ENCODE results near the gene PIGL. TPM values are rescaled to one million over a fixed set of nuclear protein-coding genes. Genes with fewer than 3 reads are reported as not detected.
"Not testable (repeated sequence)": the region's sequence is repeated elsewhere in the genome, so short reads cannot be mapped to it uniquely, and the experiment has no call there.

PIGL gene
- total RNA-seq, 1 donor from 2014 or later, result 29.7 TPM

GRCh38 chr17:16215273-16215964 is 1.6 kb upstream of the PIGL start, which contains the start of gene NCOR1:
TSS of gene NCOR1 (minus strand) at chr17:16215534. CDS start at chr17:16194569, 20,965 bp downstream.
- peak within 1 kb of the TSS; percentile 93 for H3K27ac Mint-ChIP-seq
- peaks cover 2% of the 10 kb centered on the region for H3K27me3 Mint-ChIP-seq
- TF ChIP-seq CTCF (conservative IDR thresholded peaks at IDR 0.05), result peak; percentile 39
- peaks cover 4% of the 10 kb centered on the region for H3K36me3 Mint-ChIP-seq
- H3K4me3 Mint-ChIP-seq, result peak within 1 kb of the TSS; percentile 97
- no peaks in the 10 kb centered on the region for H3K9me3 Mint-ChIP-seq
- peaks cover 26% of the 10 kb centered on the region for H3K4me1 Mint-ChIP-seq (ENCODE audit: unreplicated experiment)
- peak; percentile 94 for DNase-seq (ENCODE audit: extremely low spot score, unreplicated experiment)

GRCh38 chr17:16215965-16216316 is 1.1 kb upstream of the PIGL start:
- Mint-ChIP-seq H3K9me3 (no peaks in the 10 kb centered on the region), H3K27me3 (peaks cover 2% of the 10 kb centered on the region), H3K4me3 (peak overlapping the region; percentile 87), H3K4me1 (ENCODE audit: unreplicated experiment) (peaks cover 26% of the 10 kb centered on the region), H3K36me3 (peaks cover 4% of the 10 kb centered on the region), H3K27ac (peak overlapping the region; percentile 93)
- peak; percentile 70 for DNase-seq (ENCODE audit: extremely low spot score, unreplicated experiment)
- no peak for TF ChIP-seq CTCF (conservative IDR thresholded peaks at IDR 0.05)

GRCh38 chr17:16216341-16217001 is 539 bp upstream of the PIGL start:
- DNase-seq (ENCODE audit: extremely low spot score, unreplicated experiment); H3K9me3 Mint-ChIP-seq; H3K36me3 Mint-ChIP-seq; H3K27me3 Mint-ChIP-seq: not testable (repeated sequence)
- Mint-ChIP-seq H3K27ac (peak overlapping the region; percentile 99), H3K4me1 (ENCODE audit: unreplicated experiment) (peaks cover 25% of the 10 kb centered on the region), H3K4me3 (peak overlapping the region; percentile 98)

GRCh38 chr17:16222406-16222805 is 5.4 kb downstream of the PIGL start:
- no peak for DNase-seq (ENCODE audit: extremely low spot score, unreplicated experiment)
- H3K4me3 Mint-ChIP-seq, result no peak overlapping the region
- no peaks in the 10 kb centered on the region for H3K9me3 Mint-ChIP-seq
- no peaks in the 10 kb centered on the region for H3K27me3 Mint-ChIP-seq
- TF ChIP-seq CTCF (conservative IDR thresholded peaks at IDR 0.05), result no peak
- H3K4me1 Mint-ChIP-seq (ENCODE audit: unreplicated experiment), result no peaks in the 10 kb centered on the region
- no peak overlapping the region for H3K27ac Mint-ChIP-seq
- H3K36me3 Mint-ChIP-seq, result no peaks in the 10 kb centered on the region

- not testable (repeated sequence) for H3K27me3 Mint-ChIP-seq; H3K4me3 Mint-ChIP-seq; H3K27ac Mint-ChIP-seq; H3K36me3 Mint-ChIP-seq; H3K4me1 Mint-ChIP-seq (ENCODE audit: unreplicated experiment); DNase-seq (ENCODE audit: extremely low spot score, unreplicated experiment); H3K9me3 Mint-ChIP-seq
Measured at GRCh38 chr17:16229912-16230561, 13.0 kb downstream of the PIGL start.

GRCh38 chr17:16232391-16232790 is 15.4 kb downstream of the PIGL start:
- TF ChIP-seq CTCF (conservative IDR thresholded peaks at IDR 0.05), result no peak

More at GRCh38 chr17:16232391-16232790, 15.4 kb downstream of the PIGL start:
- H3K9me3 Mint-ChIP-seq, result no peaks in the 10 kb centered on the region
- H3K27ac Mint-ChIP-seq, result no peak overlapping the region
- no peaks in the 10 kb centered on the region for H3K27me3 Mint-ChIP-seq
- no peak for DNase-seq (ENCODE audit: extremely low spot score, unreplicated experiment)
- H3K4me1 Mint-ChIP-seq (ENCODE audit: unreplicated experiment), result no peaks in the 10 kb centered on the region
- no peak overlapping the region for H3K4me3 Mint-ChIP-seq
- H3K36me3 Mint-ChIP-seq, result peaks cover 5% of the 10 kb centered on the region

Measured in type B pancreatic cell (in vitro differentiated cells).